WTC11 (cell line): ENCODE measurements around the gene IFIT1. TPM values are rescaled to one million over a fixed set of nuclear protein-coding genes. Genes with fewer than 3 reads are reported as not detected.

Experiments used
- ATAC-seq: fragments of 200-7000 bp; cut with Tn5 transposase; 2 replicates; pipeline ENCODE4 v1.10.0; 2021; ENCODE audit warnings: mild to moderate bottlenecking, moderate library complexity
- CTCF ChIA-PET: fragments of 300-600 bp; sonication (Branson Sonifier 250); formaldehyde crosslinking; loops from one replicate; lab custom pipeline; 2021; ENCODE audit warnings: antibody characterized with exemption; lab: Charles Lee
- POLR2A ChIA-PET: fragments of 350-600 bp; sonication (Branson Sonifier 250); formaldehyde crosslinking; loops from one replicate; lab custom pipeline; 2021; ENCODE audit warnings: antibody characterized with exemption; lab: Charles Lee
- DNase-seq: peaks from one replicate; pipeline ENCODE4 v3.0.0; 2021; ENCODE audit warnings: low spot score
- H3K27ac Mint-ChIP-seq: 2 replicates; pipeline ENCODE4 v1.8.0; 2021; ENCODE audit warnings: mixed read lengths
- H3K27me3 Mint-ChIP-seq: 2 replicates; pipeline ENCODE4 v1.8.0; 2021; ENCODE audit warnings: low read depth, mild to moderate bottlenecking, moderate library complexity, mixed read lengths
- H3K36me3 Mint-ChIP-seq: 2 replicates; pipeline ENCODE4 v1.8.0; 2021; ENCODE audit warnings: mixed read lengths
- H3K4me1 Mint-ChIP-seq: 2 replicates; pipeline ENCODE4 v1.8.0; 2022; ENCODE audit warnings: mixed read lengths
- H3K4me3 Mint-ChIP-seq: 2 replicates; pipeline ENCODE4 v1.8.0; 2021; ENCODE audit warnings: mild to moderate bottlenecking, moderate library complexity, mixed read lengths
- H3K9me3 Mint-ChIP-seq: 2 replicates; pipeline ENCODE4 v1.8.0; 2021; ENCODE audit warnings: mixed read lengths
- ETV6 ChIP-seq: sonication (generic); formaldehyde crosslinking; IDR thresholded peaks from 2 replicates; pipeline ENCODE4 v1.8.1; 2022; ENCODE audit warnings: mild to moderate bottlenecking, missing genetic modification reagents
- HMGA2 ChIP-seq: fragments of 250-450 bp; sonication (Bioruptor Pico); IDR thresholded peaks from 2 replicates; pipeline ENCODE4 v1.4.0; 2021; ENCODE audit warnings: mild to moderate bottlenecking, moderate library complexity
- KAT7 ChIP-seq: sonication (generic); formaldehyde crosslinking; IDR thresholded peaks from 2 replicates; pipeline ENCODE4 v1.8.1; 2023; ENCODE audit warnings: missing genetic modification reagents, mild to moderate bottlenecking, borderline replicate concordance
- SP1 ChIP-seq: sonication (generic); formaldehyde crosslinking; conservative IDR thresholded peaks from 2 replicates; pipeline ENCODE4 v1.8.1; 2022; ENCODE audit warnings: missing genetic modification reagents
- total RNA-seq: library from RNA; stranded (reverse); gene quantifications from 3 replicates; pipeline ENCODE4 v1.2.3, GENCODE V29; 2021
- TF ChIP-seq, protein P1 (sequence below): sonication (generic); formaldehyde crosslinking; IDR thresholded peaks from 2 replicates; pipeline ENCODE4 v1.8.1; 2023; ENCODE audit warnings: mild to moderate bottlenecking, missing genetic modification reagents, moderate library complexity
- TF ChIP-seq, protein P2 (sequence below): sonication (generic); formaldehyde crosslinking; IDR thresholded peaks from 2 replicates; pipeline ENCODE4 v1.8.1; 2023; ENCODE audit warnings: mild to moderate bottlenecking, moderate library complexity, missing genetic modification reagents
- TF ChIP-seq, protein P3 (sequence below): fragments of 200-600 bp; IDR thresholded peaks from 2 replicates; pipeline ENCODE4 v1.8.0; 2022; ENCODE audit warnings: antibody characterized with exemption
- TF ChIP-seq, protein P4 (sequence below): fragments of 250-450 bp; sonication (Bioruptor Pico); IDR thresholded peaks from 2 replicates; pipeline ENCODE4 v1.9.0; 2021; ENCODE audit warnings: mild to moderate bottlenecking
- TF ChIP-seq, protein P5 (sequence below): sonication (generic); formaldehyde crosslinking; IDR thresholded peaks from 2 replicates; pipeline ENCODE4 v1.8.0; 2023; ENCODE audit warnings: mild to moderate bottlenecking, missing genetic modification reagents
- TF ChIP-seq, protein P6 (sequence below): fragments of 250-450 bp; sonication (Bioruptor Pico); IDR thresholded peaks from 2 replicates; pipeline ENCODE4 v1.9.0; 2021; ENCODE audit warnings: moderate library complexity, mild to moderate bottlenecking, inconsistent platforms, borderline replicate concordance
- TF ChIP-seq, protein P7 (sequence below): fragments of 250-450 bp; sonication (Bioruptor Pico); IDR thresholded peaks from 2 replicates; pipeline ENCODE4 v2.1.2; 2022; ENCODE audit warnings: mild to moderate bottlenecking, moderate library complexity

Gene IFIT1
- total RNA-seq, 1 experiment from 2014 or later: 1.5 TPM

DNA sequence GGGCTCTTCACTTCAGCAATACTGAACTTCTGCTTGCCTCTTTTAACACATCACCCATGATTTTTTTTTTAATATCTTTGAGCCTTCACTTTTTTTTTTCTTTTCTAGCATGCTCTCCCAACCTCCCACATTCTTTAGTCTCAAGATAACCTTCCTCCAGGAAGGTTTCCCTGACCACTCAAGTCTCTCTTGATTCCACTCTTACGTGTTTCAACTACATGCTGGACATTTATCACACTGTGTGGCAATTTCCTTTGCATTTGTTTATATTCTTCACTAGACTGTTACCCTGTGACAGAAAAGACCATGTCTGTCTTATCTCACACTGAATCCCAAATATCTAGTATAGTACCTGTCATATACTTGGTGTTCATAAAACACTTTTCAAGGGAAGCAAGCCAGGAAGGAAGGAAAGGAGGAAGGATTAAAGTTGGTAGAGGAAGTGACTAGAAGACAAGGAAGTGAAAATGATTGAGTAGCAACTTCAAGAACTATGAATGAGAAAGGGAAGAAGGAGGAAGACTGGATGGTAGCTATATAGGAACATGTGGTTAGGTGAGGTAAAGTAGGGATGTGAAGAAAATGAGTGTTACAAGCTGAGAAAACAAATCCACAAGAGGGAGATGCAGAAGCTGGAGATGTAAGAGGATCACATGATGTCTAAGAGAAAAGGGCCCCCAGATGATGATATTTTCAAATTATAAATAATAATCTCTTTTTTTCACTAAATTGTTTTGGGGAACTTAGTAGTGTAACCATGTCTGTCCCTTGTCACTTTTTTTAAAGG lies 62.3 kb downstream of the IFIT1 start:
- no peak for ATAC-seq
- POLR2A ChIA-PET: no interaction called here

More for the DNA sequence above, 62.3 kb downstream of the IFIT1 start:
- no peak overlapping the region for H3K4me3 Mint-ChIP-seq
- no peaks in the 10 kb centered on the region for H3K9me3 Mint-ChIP-seq
- peaks cover 6% of the 10 kb centered on the region; the same call in 1 of the 2 replicates for H3K4me1 Mint-ChIP-seq
- TF ChIP-seq KAT7 (CRISPR knock-in tag): no peak
- TF ChIP-seq, protein P1, sequence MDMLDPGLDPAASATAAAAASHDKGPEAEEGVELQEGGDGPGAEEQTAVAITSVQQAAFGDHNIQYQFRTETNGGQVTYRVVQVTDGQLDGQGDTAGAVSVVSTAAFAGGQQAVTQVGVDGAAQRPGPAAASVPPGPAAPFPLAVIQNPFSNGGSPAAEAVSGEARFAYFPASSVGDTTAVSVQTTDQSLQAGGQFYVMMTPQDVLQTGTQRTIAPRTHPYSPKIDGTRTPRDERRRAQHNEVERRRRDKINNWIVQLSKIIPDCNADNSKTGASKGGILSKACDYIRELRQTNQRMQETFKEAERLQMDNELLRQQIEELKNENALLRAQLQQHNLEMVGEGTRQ (CRISPR knock-in tag): no peak
- TF ChIP-seq, protein P2, sequence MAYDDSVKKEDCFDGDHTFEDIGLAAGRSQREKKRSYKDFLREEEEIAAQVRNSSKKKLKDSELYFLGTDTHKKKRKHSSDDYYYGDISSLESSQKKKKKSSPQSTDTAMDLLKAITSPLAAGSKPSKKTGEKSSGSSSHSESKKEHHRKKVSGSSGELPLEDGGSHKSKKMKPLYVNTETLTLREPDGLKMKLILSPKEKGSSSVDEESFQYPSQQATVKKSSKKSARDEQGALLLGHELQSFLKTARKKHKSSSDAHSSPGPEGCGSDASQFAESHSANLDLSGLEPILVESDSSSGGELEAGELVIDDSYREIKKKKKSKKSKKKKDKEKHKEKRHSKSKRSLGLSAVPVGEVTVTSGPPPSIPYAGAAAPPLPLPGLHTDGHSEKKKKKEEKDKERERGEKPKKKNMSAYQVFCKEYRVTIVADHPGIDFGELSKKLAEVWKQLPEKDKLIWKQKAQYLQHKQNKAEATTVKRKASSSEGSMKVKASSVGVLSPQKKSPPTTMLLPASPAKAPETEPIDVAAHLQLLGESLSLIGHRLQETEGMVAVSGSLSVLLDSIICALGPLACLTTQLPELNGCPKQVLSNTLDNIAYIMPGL: no peak
- TF ChIP-seq, protein P3, sequence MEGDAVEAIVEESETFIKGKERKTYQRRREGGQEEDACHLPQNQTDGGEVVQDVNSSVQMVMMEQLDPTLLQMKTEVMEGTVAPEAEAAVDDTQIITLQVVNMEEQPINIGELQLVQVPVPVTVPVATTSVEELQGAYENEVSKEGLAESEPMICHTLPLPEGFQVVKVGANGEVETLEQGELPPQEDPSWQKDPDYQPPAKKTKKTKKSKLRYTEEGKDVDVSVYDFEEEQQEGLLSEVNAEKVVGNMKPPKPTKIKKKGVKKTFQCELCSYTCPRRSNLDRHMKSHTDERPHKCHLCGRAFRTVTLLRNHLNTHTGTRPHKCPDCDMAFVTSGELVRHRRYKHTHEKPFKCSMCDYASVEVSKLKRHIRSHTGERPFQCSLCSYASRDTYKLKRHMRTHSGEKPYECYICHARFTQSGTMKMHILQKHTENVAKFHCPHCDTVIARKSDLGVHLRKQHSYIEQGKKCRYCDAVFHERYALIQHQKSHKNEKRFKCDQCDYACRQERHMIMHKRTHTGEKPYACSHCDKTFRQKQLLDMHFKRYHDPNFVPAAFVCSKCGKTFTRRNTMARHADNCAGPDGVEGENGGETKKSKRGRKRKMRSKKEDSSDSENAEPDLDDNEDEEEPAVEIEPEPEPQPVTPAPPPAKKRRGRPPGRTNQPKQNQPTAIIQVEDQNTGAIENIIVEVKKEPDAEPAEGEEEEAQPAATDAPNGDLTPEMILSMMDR: no peak
- no peak for TF ChIP-seq SP1 (CRISPR knock-in tag)
- TF ChIP-seq, protein P4, sequence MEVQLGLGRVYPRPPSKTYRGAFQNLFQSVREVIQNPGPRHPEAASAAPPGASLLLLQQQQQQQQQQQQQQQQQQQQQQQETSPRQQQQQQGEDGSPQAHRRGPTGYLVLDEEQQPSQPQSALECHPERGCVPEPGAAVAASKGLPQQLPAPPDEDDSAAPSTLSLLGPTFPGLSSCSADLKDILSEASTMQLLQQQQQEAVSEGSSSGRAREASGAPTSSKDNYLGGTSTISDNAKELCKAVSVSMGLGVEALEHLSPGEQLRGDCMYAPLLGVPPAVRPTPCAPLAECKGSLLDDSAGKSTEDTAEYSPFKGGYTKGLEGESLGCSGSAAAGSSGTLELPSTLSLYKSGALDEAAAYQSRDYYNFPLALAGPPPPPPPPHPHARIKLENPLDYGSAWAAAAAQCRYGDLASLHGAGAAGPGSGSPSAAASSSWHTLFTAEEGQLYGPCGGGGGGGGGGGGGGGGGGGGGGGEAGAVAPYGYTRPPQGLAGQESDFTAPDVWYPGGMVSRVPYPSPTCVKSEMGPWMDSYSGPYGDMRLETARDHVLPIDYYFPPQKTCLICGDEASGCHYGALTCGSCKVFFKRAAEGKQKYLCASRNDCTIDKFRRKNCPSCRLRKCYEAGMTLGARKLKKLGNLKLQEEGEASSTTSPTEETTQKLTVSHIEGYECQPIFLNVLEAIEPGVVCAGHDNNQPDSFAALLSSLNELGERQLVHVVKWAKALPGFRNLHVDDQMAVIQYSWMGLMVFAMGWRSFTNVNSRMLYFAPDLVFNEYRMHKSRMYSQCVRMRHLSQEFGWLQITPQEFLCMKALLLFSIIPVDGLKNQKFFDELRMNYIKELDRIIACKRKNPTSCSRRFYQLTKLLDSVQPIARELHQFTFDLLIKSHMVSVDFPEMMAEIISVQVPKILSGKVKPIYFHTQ (CRISPR knock-in tag): no peak
- TF ChIP-seq, protein P5, sequence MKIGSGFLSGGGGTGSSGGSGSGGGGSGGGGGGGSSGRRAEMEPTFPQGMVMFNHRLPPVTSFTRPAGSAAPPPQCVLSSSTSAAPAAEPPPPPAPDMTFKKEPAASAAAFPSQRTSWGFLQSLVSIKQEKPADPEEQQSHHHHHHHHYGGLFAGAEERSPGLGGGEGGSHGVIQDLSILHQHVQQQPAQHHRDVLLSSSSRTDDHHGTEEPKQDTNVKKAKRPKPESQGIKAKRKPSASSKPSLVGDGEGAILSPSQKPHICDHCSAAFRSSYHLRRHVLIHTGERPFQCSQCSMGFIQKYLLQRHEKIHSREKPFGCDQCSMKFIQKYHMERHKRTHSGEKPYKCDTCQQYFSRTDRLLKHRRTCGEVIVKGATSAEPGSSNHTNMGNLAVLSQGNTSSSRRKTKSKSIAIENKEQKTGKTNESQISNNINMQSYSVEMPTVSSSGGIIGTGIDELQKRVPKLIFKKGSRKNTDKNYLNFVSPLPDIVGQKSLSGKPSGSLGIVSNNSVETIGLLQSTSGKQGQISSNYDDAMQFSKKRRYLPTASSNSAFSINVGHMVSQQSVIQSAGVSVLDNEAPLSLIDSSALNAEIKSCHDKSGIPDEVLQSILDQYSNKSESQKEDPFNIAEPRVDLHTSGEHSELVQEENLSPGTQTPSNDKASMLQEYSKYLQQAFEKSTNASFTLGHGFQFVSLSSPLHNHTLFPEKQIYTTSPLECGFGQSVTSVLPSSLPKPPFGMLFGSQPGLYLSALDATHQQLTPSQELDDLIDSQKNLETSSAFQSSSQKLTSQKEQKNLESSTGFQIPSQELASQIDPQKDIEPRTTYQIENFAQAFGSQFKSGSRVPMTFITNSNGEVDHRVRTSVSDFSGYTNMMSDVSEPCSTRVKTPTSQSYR (CRISPR knock-in tag): no peak
- no peak for TF ChIP-seq HMGA2 (CRISPR knock-in tag)
- TF ChIP-seq, protein P6, sequence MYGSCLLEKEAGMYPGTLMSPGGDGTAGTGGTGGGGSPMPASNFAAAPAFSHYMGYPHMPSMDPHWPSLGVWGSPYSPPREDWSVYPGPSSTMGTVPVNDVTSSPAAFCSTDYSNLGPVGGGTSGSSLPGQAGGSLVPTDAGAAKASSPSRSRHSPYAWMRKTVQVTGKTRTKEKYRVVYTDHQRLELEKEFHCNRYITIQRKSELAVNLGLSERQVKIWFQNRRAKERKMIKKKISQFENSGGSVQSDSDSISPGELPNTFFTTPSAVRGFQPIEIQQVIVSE (CRISPR knock-in tag): no peak
- TF ChIP-seq ETV6 (CRISPR knock-in tag): no peak
- TF ChIP-seq, protein P7, sequence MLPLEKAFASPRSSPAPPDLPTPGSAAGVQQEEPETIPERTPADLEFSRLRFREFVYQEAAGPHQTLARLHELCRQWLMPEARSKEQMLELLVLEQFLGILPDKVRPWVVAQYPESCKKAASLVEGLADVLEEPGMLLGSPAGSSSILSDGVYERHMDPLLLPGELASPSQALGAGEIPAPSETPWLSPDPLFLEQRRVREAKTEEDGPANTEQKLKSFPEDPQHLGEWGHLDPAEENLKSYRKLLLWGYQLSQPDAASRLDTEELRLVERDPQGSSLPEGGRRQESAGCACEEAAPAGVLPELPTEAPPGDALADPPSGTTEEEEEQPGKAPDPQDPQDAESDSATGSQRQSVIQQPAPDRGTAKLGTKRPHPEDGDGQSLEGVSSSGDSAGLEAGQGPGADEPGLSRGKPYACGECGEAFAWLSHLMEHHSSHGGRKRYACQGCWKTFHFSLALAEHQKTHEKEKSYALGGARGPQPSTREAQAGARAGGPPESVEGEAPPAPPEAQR (CRISPR knock-in tag): no peak
- no peak for DNase-seq
- peaks cover 6% of the 10 kb centered on the region; the same call in 1 of the 2 replicates for H3K36me3 Mint-ChIP-seq
- no peaks in the 10 kb centered on the region for H3K27me3 Mint-ChIP-seq
- CTCF ChIA-PET: interaction anchor here (1.1 kb wide), 1 partner anchor 11 kb away, joined by 3 read pairs; no protein-coding TSS in a partner anchor
- H3K27ac Mint-ChIP-seq: no peak overlapping the region

Other genes starting within 250 kb of the IFIT1 start
- gene CH25H, start 185.3 kb upstream of the IFIT1 start, total RNA-seq: 0.11 to 0.14 TPM in 2 of 3 replicates, not detected in the other
- 32.9 to 47.3 TPM (median 37.8 TPM) in 3 replicates for gene LIPA, start 140.8 kb upstream of the IFIT1 start, total RNA-seq
- gene IFIT2, start 90.6 kb upstream of the IFIT1 start, total RNA-seq: 0.07 to 0.15 TPM (median 0.14 TPM) in 3 replicates
- 0.14 to 0.42 TPM (median 0.39 TPM) in 3 replicates for gene IFIT3, start 64.6 kb upstream of the IFIT1 start, total RNA-seq
- gene IFIT1B, start 14.6 kb upstream of the IFIT1 start, total RNA-seq: not detected in 3 replicates
- gene IFIT5, start 21.9 kb downstream of the IFIT1 start, total RNA-seq: 1.7 to 2.0 TPM (median 1.8 TPM) in 3 replicates
- gene SLC16A12, start 143.0 kb downstream of the IFIT1 start, total RNA-seq: 8.0 to 10.9 TPM (median 8.3 TPM) in 3 replicates